G401 (cell line): ENCODE results near the gene CAB39. TPM values are rescaled to one million over a fixed set of nuclear protein-coding genes. Genes with fewer than 3 reads are reported as not detected.

ENCODE experiments used
- DNase-seq: peaks from one replicate; pipeline ENCODE4 v3.0.0-alpha.2; 2015; ENCODE audit warnings: low spot score
- in situ Hi-C: cut with HindIII; loops from 2 replicates; pipeline ENCODE4 v1.10.0; 2016; ENCODE audit warnings: low sequenced_read_pairs, mixed read lengths
- total RNA-seq: library from RNA; depleted of rRNA; stranded (reverse); fragments of >200 nt; shearing (Covaris generic); gene quantifications from 2 replicates; pipeline ENCODE4 v1.2.3, GENCODE V29; 2014; rRNA removed

The CAB39 gene
- 27.7 and 28.1 TPM in 2 replicates for total RNA-seq

DNA sequence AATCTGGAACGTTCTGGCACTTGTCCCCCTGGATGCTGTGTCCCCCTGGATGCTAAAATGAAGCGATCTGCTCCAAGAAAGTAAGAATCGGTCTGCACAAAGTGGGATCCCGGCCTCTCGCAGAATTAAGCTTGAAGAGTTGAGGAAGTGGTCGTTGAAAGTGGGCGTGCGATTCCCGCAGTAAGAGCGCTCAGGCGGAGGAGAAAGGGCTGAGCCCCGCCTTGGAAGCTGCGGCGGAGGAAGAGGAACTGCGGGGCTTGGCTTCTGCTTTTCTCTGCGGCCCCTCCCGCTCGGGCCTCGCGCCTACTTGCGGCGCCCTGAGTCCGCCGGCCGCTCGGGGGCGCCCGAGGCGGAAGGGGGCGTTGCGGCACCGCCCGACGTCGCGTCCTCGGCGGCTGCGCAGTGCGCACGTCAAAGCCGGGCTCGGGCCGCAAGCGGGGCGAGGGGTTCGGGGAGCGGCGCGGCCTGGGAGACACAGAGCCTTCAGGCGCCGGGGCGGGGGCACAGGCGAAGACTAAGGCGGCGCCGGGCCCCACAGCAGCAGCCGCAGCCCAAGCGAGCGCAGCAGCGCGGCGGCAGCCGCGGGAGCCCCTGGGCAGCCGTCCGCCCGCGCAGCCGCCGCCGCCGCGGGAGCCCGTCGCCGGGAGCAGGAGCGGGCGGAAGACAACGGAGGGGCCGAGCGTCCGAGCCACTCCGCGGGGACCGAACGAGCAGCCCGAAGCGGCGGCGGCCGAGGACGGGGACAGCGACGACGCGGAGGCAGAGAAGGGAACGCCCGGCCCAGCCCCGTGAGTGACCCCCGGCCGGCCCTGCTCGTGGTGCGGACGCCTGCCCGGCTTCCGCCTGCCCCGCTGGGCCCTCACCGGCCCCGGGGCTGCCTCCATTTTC lies at the start of gene CAB39:
TSS of gene CAB39 (plus strand) at position 400 of the 888 bp plus-strand sequence. CDS start 47,160 bp downstream, outside the sequence.
- in situ Hi-C loops = no loop called here
- peak; percentile 90 for DNase-seq

DNA sequence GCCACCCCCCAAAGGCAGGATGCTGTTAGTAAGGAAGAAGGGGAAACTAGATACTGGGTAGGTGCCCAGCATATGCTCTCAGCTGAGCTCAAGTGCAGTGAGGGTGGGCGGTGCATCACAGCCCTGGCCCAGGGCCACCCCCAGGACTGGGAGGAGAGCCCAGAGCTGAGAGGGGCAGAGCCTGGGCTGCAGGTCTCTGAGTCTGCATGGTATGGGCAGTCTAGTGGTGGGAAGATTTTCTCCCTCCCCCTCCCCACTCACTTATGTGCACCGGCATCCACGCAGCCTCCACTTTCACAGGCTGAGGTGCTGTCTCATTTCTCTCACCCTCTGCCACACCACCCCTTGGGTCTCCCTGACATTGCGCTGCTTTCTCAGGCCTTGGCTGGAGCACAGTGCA lies 48.5 kb upstream of the CAB39 start:
- in situ Hi-C loops = no loop called here

DNA sequence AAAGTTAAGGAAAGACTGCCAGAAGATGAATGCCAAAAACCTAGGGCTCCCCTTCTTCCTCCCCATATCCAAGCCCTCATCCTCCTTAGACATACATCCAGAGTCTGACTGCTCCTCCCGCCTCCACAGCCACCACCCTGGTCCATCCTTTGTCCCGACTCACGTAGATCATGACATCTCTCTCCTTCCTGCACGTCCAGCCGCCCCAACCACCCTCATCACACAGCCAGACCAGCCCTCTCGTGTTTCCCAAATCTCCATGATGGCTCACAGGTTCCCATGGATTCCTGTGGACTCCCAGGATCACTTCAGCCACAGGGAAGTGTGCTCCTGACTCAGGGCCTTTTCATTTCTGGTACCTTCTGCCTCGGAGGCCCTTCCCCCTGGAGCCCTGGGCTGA lies 47.8 kb upstream of the CAB39 start:
- DNase-seq = no peak
- in situ Hi-C loops = no loop called here

More for the DNA sequence above, 48.5 kb upstream of the CAB39 start:
- no peak for DNase-seq

DNA sequence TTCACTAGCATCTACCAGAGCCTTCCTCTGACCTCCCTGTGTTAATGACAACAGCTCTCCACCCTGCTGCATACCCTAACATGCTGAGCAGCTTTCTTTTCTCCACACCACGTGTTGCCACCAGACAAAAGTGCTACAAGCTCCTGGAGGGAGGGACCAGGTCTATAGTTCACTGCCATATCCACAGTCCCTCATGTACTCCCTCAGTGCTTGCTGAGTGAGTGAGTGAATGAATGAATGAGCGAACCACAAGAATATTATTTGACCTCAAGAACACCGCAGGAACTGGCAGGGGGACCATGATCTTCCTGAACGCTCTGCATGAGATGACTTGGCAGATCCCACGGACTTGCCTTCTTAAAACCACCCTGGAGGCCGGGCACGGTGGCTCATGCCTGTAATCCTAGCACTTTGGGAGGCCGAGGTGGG lies 47.4 kb upstream of the CAB39 start:
- no peak for DNase-seq
- in situ Hi-C loops = no loop called here

DNA sequence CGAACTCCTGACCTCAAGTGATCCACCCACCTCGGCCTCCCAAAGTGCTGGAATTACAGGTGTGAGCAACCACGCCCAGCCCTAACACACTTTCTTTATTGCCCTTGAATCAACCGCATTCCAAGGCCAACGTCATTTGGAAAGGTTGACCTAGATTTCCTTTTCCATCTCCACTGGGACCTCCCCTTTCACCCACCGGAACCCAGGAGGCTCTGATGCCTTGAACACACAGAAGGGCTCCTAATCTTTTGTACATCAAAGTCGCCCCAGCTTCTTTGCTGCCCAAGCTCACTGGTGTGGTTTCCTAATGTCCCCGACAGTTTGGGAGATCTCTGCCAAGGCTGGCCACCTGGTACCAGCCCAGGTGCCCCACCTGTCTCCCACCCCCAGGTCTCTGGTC lies 46.2 kb upstream of the CAB39 start:
- in situ Hi-C loops = no loop called here

DNA sequence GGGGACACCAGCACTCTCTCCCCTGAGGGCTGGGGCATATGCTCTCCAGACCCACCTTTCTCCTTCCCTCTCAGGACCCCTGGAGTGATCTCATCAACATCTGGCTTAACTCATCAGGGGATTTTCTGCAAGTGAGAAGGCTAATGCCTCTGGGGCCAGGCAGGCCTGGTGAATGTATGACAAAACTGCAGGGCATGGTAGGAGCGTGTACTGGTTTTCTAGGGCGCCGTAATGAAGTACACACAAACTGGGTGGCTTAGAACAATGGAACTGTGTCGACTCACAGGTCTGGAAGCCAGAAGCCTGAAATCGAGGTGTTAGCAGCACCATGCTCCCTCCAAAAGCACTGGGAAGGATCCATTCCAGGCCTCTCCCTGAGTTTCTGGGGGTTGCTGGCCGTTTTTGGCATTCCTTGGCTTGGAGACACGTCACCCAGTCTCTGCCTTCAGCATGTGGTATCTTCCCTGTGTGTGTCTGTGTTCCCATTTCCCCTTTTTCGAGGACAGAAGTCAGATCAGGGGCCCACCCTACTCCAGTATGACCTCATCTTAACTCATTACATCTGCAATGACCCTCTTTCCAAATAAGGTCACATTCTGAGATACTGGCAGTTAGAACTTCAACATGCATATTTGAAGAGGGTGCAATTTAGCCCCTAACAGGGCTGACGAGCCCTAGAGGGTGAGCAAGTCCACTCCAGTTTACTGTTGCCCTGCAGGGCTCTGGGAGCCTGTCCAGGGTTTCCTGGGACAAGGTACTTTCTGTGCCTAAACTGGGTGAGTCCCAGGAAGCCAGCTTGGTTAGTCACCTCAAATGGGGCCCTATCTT lies 45.5 kb upstream of the CAB39 start:
- DNase-seq = no peak
- in situ Hi-C loops = no loop called here

More for the DNA sequence above, 46.2 kb upstream of the CAB39 start:
- no peak for DNase-seq

DNA sequence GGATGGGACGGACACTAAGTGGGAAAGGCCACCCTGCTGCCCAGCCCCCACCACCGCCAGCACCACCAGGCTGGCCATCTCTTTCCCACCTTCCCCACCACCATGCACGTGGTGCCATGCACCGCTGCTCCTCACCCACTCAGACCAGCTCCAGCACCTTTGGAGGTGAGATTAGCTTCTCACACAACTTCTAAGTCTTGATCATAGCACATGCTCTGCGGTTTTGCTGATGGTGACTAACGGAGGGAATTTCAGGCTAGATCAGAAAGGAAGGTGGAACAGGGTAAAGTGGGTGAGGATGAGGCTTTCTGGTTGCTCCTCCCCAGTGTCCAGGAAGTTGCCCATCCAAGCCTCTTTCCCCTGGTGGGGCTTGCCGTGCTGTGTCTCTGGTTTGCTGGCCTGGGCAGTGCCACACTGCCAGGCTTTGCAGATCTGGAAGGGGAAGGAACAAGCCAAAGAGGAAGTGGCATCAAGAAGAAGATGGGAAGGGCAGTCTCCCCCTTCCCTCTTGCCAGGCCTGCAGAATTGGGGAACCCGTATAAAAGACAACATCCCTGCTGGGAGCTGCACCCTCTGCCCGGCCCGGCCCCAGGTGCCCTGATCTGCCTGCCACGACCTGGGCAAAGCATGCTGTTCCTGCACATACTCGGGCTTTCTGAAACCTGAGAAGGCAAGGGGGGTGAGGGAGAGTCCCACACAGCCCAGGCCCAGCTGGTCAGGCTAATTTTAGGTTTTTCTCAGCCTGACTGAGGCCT lies 44.3 kb upstream of the CAB39 start:
- DNase-seq = no peak
- in situ Hi-C loops = no loop called here

DNA sequence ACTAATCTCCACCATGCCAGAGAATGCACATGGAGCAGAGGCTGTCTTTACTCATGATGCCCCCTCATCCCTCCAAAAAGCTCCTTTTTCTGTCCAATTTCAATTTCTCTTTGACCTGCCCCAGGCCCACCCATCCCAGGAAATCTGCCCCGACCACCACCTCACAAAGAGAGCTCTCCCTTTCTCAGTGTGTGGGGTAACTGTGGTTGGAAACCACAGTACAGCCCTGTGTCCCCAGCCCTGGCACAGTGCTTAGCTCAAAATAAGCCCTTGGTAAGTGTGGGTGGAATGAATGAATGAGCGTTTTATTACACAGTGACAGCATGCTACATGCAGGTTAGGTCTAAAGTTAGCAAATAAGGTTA lies 43.7 kb upstream of the CAB39 start:
- DNase-seq = no peak
- in situ Hi-C loops = no loop called here

DNA sequence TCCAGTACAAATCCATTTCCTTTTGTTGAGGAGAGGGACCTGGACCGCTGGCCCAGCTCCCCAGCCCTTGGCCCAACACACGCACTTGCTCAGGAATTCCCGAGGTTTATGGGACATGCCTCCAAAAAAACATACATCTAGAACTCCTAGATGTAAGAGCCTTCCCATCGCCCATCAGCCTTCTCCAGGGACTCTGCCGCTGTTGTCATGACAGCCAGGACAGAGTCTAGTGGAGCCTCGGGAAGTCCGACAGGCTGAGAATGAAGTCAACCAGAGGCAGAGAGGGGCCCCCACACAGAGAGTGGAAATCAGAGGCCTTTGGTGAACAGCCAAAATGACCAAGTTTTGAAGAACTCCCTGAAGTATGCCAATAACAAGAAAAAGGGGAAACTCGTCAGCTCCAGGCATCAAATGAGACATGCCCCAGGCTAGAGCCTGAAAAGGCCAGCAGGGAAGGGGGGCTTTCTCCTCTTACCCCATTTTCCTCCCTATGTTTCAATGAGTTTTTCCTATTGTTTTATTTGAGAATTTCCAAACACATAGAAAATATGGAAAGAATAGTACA lies 43.2 kb upstream of the CAB39 start:
- no peak for DNase-seq
- in situ Hi-C loops = no loop called here

DNA sequence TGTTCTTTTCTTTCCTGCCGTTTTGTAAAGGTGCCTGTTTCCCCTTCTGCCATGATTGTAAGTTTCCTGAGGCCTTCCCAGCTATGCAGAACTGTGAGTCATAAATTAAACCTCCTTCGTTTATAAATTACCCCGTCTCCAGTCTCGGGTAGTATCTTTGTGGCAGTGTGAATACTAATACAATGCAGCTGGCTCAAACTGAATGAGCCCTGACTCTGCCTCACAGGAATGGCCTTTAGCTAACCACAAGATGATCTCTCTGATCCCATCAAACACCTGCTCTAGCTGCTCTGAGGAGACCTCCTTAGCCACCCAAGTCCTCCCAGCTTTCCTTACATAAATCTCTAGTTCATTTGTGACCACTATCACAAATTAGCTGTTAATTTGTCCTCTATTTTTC lies 41.5 kb upstream of the CAB39 start:
- no peak for DNase-seq
- in situ Hi-C loops = no loop called here

DNA sequence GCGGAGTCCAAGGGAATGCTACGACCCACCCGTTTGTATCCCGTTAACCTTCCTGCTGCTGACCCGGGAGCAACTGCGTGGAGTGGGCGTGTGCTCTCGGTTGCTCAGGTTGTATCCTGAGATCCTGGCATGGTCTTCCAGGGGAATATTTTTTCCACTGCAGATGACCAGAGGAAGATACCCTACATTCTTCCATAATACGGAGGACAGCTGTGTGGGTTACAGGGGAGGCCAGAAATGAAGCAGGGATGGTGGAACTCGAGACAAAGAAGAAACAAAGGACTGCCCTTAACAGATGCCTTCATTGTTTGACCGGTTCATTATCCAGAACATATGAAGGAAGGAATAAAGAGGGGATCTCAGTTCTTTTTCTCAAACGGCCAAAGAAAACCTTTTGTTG lies 39.8 kb upstream of the CAB39 start:
- in situ Hi-C loops = no loop called here
- DNase-seq = no peak

DNA sequence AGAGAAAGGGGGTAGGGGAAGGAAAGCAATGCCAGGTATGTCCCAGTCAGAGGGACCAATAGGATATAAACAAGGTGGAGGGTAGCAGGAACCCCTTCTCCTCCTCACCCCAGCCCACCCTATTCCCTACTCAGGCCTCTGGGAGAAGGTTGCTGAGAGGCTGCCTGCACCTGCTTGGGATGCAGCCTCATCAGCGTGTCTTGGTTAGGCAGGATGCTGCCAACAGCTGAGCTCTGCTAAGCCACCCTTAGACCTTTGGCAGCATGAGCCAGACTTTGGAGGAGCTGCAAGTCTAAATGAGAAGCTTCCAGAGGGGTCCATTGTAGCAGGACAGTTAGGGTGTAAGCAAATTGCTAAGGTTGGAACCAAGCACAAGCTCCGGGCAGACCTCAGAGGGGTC lies 38.2 kb upstream of the CAB39 start:
- no peak for DNase-seq
- in situ Hi-C loops = no loop called here

DNA sequence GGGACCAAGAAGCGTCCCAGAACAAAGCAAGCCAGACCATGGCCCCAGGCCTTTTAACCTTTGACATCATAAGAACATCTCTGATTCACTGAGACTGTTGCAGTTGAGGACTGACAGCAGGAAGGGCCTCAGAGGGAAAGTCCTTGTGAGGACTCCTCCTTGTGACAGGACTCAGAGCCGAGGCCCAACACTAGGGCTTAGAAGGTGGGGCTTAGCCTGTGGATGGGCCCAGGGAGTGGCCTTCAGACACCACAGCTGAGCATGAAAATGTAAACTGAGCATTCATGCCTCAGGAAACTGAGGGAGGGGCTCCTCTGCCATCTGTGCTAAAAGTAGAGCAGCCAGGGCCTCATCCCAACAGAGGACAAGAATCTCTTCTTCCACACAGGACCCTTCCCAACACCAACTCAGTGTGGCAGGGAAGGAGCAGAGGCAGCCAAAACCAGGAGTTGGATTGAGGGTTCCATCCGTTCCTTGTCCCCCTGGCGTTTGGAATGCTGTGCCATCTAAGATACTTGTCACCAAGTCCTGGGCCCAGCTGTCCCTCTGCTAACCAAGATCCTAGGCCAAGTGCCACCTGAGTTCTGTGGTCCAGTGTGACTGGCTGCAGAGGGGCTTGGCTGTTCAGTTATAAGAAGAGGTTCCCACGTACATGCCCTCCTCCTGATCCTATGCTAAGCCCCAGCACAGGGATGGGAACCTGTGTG lies 37.5 kb upstream of the CAB39 start:
- no peak for DNase-seq
- in situ Hi-C loops = no loop called here

DNA sequence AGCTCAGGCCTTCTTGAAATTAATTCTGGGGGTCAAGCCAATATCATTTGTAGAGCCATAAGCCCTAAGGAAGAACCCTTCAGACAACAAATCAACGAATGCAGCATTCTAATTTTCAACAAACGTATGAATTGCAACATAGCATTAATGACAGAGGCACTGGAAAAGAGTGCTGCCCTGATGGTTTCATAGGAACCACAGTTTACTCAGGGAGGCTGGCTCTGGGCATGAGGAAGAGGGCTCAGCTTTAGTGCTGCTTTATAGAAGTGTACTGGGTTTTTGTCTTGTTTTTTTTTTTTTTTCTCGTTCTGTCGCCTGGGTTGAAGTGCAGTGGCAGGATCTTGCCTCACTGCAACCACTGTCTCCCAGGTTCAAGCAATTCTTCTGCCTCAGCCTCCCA lies 36.1 kb upstream of the CAB39 start:
- in situ Hi-C loops = no loop called here
- DNase-seq = no peak

DNA sequence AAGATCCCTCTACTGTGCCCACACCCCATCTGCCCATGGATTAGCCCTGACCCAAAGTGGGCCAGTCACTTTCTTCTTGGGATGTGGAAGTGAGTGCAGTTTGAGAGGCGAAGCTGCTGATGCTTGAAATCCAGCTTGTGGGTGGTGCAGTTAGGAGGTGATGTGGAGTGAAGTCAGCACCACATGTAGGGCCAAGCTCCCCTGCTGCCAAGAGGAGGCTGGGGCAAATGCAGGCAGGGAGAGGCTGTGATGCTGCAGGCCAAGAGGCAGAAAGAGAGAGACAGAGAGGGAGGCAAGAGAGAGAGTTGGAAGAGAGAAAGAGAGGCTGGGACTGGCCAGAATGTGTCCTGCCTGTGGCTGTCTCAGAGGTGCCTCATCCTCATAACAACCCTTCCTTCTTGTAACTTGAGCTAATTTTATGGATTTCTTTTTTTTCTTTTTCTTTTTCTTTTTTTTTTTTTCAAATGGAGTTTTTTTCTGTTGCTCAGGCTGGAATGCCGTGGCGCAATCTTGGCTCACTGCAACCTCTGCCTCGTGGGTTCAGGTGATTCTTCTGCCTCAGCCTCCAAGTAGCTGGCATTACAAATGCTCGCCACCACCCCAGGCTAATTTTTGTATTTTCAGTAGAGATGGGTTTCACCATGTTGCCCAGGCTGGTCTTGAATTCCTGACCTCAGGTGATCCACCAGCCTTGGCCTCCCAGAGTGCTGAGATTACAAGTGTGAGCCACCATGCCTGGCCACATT lies 35.3 kb upstream of the CAB39 start:
- DNase-seq = no peak
- in situ Hi-C loops = no loop called here

DNA sequence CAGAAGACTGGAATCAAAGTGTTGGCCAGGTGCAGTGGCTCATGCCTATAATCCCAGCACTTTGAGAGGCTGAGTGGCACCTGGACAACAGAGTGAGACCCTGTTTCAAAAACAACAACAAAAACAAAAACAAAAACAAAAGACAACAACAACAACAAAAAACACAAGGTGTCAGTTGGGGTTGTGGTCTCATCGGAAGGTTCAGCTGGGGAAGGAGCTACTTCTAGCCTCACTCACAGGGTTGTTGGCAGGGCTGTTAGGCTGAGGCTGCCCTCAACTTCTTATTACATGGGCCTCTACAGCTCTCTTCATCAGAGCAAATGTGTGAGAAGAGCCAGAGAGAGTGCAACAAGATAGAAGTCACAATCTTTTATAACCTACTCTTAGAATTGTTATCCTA lies 34.6 kb upstream of the CAB39 start:
- in situ Hi-C loops = no loop called here
- no peak for DNase-seq

DNA sequence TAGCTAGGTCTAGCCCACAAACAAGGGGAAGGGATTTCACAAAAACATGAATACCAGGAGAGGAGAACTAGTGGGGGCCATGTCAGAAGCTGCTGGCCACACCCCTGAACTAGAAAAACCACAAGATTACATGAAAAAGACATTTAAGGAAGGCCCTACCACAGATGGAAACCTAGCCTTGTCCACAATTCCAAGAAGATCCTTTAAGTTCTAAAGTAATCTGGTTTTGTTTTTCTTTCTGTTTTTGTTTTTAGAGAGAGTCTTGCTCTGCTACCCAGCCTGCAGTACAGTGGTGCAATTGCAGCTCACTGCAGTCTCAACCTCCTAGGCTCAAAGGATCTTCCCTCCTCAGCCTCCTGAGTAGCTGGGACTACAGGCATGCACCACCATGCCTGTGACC lies 34.2 kb upstream of the CAB39 start:
- DNase-seq = no peak

More for the DNA sequence above, 34.2 kb upstream of the CAB39 start:
- in situ Hi-C loops = no loop called here
